Activated T-cell treated with anti-CD3 and anti-CD28 coated beads for 48 hours (primary cell): ENCODE measurements around the gene SLC17A9.

Experiments used
- DNase-seq: peaks from one replicate; pipeline ENCODE4 v3.0.0-alpha.2; 2020; ENCODE audit warnings: low read depth

SLC17A9 gene

DNA sequence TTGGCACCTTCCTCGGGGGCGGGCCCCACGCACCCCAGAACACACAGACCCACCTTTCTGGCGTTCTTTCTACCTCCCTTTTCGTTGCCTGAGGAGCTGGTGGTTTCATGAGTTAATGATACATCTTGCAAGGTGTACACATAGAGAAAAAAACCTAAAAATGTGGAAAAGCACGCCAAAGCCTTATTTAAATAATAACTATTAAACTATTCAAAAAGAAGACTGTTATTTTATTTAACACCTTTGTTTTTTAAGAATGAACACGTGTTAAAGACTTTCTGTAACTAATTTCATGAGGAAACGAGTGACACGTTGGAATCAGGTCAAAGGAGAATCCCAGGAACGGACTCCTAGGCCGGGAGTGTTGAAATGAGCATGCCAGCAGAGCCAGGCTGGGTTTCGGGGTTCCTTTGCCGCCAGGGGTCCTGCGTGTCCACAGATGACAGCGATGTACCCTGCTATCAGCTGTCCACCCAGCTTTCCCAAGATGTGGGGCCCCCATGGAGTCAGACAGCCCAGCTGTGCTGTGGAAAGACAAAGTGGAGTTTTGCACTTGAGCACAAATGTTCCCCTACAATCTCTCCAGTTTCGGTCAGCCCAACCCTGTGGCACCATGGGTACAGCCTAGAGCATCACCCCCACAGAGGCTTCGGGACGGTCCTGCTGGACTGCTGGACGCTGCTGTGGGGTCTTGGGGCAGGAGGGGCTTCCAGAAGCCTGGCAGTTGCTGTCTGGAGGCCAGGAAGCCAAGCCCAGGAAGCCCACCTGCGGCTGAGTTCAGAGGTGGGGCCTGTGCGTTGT lies 16.1 kb downstream of the SLC17A9 start:
- no peak for DNase-seq

- no peak for DNase-seq
Observed at GRCh38 chr20:62969179-62969760, 16.8 kb downstream of the SLC17A9 start.

GRCh38 chr20:62969939-62970306 lies 17.4 kb downstream of the SLC17A9 start:
- DNase-seq, result no peak

DNA sequence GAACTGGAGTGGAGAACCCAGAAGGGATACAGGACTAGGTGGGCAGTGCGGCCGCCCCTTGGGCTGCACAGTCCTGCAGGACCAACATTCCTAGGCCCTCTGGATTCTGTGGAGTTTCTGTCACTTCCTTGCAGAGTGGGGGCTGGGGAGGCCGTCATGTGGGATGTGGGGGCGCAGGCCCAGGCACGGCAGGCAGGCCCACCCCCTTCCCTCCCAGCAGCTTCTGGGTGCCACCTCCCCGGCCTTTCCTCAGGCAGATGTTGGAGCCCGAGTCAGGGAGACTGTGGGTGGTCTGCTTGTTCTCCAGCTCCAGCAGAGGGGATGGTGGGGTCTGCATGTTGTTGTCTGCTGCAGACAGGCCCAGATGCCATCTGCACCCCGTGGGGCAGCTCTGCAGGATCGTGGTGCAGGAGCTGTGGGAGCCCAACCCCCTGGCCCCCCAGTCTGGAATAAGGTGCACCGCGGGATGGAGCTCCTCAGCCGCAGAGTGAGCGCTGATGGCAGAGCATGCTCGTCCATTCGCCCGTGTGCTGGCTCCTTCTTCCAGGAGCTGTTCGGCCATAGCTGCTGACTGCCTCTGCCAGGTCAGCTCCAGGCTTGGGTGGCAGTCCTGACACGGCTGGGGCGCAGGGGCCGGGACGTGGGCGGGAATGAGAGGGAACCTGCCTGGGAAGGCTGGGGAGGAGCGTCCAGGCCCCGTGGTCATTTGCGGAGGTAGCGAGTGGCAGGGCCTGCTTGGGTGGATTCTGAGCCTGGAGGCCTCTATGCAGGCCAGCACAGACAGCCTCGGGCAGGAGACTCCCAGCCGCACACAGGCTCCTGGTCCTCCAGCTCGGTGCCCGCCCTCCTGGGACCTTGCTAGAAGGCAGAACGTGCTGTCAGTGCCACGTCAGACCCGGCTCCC lies 18.1 kb downstream of the SLC17A9 start:
- no peak for DNase-seq

GRCh38 chr20:62971211-62971949 lies 18.9 kb downstream of the SLC17A9 start:
- DNase-seq, result no peak

DNA sequence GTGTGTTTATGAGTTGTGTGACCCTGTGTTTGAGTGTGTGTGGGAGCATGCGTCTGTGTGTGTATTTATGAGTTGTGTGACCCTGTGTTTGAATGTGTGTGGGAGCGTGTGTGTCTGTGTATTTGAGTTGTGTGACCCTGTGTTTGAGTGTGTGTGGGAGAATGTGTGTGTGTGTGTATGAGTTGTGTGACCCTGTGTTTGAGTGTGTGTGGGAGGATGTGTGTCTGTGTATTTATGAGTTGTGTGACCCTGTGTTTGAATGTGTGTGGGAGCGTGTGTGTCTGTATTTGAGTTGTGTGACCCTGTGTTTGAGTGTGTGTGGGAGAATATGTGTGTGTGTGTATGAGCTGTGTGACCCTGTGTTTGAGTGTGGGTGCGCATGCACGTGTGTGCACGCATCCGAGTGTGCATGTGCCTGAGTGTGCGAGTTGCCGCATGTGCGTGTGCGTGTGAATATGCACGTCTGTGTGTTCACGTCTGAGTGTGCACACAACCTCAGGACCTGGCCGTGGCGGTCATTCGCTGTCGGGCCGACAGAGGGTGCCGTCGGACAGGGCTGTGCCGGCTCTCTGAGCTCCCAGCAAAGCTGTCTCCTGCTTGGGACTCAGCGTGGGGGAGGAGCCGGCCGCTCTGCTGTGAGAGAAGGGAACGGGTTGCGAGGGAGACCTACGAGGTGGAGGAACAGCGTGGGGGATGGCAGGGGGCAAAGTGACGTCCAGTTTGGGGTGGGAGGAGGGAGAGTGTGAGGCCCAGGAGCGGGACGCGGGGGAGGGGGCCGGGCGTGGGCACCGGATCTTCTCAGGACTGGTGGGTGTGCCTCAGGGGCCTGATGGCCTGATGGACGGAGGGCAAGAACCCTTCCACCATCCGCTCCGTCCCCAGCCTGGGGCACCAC lies 19.7 kb downstream of the SLC17A9 start:
- peak; percentile 87 for DNase-seq

DNA sequence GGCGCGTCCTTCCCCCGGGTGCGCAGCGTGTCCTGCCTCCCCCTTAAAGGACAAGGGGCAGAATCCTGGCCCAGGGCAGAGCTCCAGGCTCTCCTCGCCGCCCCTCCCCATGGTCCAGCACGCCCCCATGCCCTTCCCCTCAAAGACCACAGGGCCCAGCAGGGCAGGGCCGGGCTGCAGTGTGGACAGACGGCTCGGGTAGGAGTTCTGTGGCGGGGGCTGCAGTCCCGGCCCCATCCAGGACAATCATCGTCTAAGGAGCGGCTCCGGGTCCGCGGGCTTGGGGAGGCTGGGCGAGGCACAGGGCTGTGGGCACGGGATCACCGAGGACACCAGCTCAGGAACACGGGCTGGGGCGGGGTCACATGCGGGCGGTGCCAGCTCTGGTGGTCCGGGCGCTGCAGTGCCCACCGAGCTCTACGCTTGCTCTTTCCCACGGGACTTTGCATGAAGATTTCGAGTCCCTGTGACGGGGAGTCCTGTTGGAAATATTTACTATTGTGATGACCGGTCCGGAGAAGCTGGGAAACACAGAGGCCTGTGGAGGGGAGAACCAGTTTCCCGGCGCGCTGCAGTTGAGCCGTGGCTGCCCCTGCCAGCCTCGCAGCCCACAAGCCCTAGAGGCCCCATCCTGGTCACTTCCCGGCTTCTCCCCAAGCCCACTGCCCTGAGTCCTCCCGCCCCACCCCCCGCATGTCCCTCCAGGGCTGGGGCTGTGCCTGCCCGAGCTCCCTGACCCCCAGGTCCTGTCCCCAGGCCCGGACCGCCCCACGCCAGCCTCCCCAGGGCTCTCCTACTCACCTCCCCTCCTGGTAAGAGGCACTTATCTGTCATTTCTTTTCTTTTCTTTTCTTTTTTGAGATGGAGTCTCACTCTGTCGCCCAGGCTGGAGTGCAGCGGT lies 20.6 kb downstream of the SLC17A9 start:
- no peak for DNase-seq

DNA sequence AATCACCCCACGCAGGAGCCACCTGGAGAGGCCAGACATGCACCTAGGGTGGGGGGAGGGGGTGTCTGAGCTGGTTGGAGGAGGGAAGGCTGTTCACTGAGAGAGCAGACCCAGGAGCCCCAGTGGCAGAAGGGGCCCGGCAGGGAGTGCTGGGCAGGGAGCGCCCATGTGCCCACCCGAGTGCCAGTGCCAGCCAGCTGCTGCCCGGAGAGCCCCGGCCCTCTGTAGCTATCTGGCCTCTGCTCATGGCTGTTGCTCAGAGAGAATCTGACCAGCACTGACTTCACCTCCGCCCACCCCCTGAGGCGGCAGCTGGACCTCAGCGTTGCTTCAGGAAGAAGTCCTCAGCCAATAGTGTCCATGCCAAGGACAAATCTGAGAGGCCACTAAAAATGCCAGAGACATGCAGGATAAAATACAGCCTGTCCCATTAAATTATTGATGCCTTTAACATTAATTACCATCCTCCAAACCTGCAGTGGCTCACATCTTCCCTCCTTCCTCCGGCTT lies 22.8 kb downstream of the SLC17A9 start:
- no peak for DNase-seq

- DNase-seq, result no peak
Observed at GRCh38 chr20:62975812-62976508, 23.5 kb downstream of the SLC17A9 start.

DNA sequence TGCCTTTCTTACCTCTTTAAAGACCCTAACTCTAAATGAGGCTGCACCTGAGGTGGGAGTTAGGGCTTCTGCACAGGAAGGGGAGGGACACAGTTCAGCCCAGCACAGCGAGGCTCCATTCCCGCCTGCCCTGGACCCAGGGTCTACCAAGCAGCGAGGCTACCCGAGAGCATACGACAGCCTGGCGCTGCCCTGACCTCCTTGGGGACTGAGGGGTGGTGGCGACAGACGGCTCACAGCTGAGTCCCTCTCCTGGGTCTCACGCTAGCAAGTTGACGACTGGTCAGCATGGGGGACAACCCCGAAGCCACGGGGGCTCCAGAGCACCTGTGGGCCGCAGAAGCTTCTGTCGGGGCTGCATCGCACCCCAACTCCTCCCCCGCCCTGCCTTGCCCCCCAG lies 24.4 kb downstream of the SLC17A9 start:
- no peak for DNase-seq

DNA sequence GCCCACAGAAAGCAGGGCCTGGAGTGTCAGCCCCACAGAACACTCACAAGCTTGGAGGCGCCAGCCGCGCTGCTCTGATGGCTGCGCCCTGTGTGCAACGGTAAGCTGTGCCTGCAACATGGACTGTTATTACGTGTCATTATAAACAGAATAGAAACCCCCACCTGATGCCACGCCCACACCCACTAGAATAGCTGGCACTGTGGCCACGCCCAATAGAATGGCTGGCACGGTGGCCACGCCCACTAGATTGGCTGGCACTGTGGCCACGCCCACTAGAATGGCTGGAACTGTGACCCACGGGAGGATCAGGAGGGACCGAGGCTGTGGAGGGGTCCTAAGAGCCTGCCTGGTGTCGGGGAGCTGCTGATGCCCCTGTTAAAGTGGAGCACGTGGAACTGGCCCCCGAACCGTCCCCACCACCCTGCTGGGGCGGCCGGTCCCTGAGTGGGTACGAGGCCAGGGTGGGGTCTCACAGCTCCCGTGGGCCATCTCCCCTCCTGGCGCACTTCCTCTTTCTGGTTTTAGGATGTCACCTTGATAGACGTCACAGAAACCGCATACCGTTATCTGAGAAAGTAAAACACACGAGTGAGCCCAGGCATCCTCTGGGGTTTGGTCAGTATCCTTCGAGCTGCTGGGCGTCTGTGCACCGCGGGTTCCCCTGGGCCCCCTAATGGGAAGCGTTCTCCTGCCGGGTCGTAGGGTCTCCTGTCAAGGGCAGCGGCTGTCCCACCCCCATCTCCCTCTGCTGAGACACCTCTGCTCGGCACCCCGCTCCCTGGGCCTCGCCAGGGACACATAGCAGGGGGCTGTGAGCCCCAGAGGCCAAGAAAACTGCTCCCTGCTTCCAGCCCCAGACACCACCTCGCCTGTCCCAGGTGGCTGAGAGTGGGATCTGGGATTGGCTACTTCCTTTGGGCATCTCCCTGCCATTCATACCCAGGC lies 25.4 kb downstream of the SLC17A9 start:
- peak; percentile 65 for DNase-seq

- DNase-seq, result no peak
Observed at GRCh38 chr20:62978561-62978943, 26.0 kb downstream of the SLC17A9 start.

- DNase-seq, result no peak
Observed at GRCh38 chr20:62979310-62979709, 26.8 kb downstream of the SLC17A9 start.

DNA sequence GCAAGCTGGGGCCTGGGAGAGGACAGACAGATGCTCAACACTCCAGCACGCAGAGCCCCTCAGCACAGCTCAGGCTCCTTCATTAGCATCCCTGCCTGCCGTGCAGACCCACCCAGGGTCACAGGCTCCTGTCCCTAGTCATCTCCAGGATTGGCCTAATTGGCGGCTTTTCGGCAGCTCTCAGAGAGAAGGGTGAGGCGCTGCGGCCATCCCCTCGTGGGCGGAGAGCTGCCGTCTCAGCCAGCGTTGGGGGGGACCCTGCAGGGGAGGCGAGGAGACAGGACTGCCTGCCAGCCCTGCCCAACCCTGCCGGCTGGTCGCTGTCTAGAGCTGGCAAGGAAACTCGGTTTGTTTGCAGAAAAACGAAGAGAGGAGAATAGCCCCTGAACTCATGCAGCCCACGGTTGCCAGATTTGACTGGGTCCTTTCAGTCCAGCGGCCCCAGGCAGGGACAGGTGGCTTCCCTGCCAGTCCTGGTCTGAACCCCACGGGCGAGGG lies 27.4 kb downstream of the SLC17A9 start:
- DNase-seq, result no peak

- DNase-seq, result no peak
Observed at GRCh38 chr20:62980380-62980960, 28.0 kb downstream of the SLC17A9 start.

- peak; percentile 25 for DNase-seq
Observed at GRCh38 chr20:62980970-62981369, 28.5 kb downstream of the SLC17A9 start.
